Smooth muscle cell (in vitro differentiated cells): ENCODE measurements around the gene KHNYN. TPM values are rescaled to one million over a fixed set of nuclear protein-coding genes. Genes with fewer than 3 reads are reported as not detected.
A peak's percentile ranks its signal among the peaks of the same experiment; 100 is the strongest.

Experiments
- DNase-seq: peaks from one replicate; lab custom pipeline; 2025; ENCODE audit not compliant: unreplicated experiment; lab: John Stamatoyannopoulos, UW
- H2AFZ ChIP-seq: fragments of 200-600 bp; sonication (generic); 2 replicates; pipeline ENCODE4 v1.6.0; 2016; ENCODE audit warnings: antibody characterized with exemption, low read depth, mild to moderate bottlenecking
- H3F3A ChIP-seq: fragments of 200-600 bp; sonication (generic); 2 replicates; pipeline ENCODE4 v1.6.0; 2017; ENCODE audit warnings: antibody characterized with exemption, low read depth
- H3K27ac ChIP-seq: fragments of 200-600 bp; sonication (generic); 2 replicates; pipeline ENCODE4 v1.5.1; 2016; ENCODE audit warnings: low read depth, mild to moderate bottlenecking
- H3K27me3 ChIP-seq: fragments of 200-600 bp; sonication (generic); 2 replicates; pipeline ENCODE4 v1.6.1; 2016; ENCODE audit warnings: low read depth, mild to moderate bottlenecking
- H3K36me3 ChIP-seq: fragments of 200-600 bp; sonication (generic); 2 replicates; pipeline ENCODE4 v1.5.1; 2016; ENCODE audit warnings: low read depth
- H3K4me1 ChIP-seq: fragments of 200-600 bp; sonication (generic); 2 replicates; pipeline ENCODE4 v1.5.1; 2016; ENCODE audit warnings: low read depth
- H3K4me2 ChIP-seq: fragments of 200-600 bp; sonication (generic); 2 replicates; pipeline ENCODE4 v1.6.0; 2016; ENCODE audit warnings: mild to moderate bottlenecking
- H3K4me3 ChIP-seq: fragments of 200-600 bp; sonication (generic); 2 replicates; pipeline ENCODE4 v1.5.1; 2016; ENCODE audit warnings: mild to moderate bottlenecking
- H3K79me2 ChIP-seq: fragments of 200-600 bp; sonication (generic); 2 replicates; pipeline ENCODE4 v1.6.0; 2016; ENCODE audit warnings: low read depth, mild to moderate bottlenecking
- H3K9ac ChIP-seq: fragments of 200-600 bp; sonication (generic); 2 replicates; pipeline ENCODE4 v1.6.0; 2016; ENCODE audit warnings: low read depth
- H3K9me3 ChIP-seq: fragments of 200-600 bp; sonication (generic); replicated peaks from 2 replicates; pipeline ENCODE4 v1.5.1; 2016; ENCODE audit warnings: low read depth
- H4K20me1 ChIP-seq: fragments of 200-600 bp; sonication (generic); 2 replicates; pipeline ENCODE4 v1.6.0; 2016; ENCODE audit warnings: low read depth
- WGBS: methylation state at CpG from one replicate; pipeline ENCODE4 v1.1.7; 2016; ENCODE audit warnings: low lambda C conversion rate; 5-methylcytosine and 5-hydroxymethylcytosine counted together
- polyA plus RNA-seq: library from polyadenylated mRNA; unstranded; fragments of >200 nt; fragmentation: Nextera tagmentation; extraction: Ambion mirVana; gene quantifications from 2 replicates; pipeline ENCODE4 v1.2.1, GENCODE V29; 2016
- total RNA-seq: library from RNA; depleted of rRNA; stranded (reverse); fragments of >200 nt; gene quantifications from 2 replicates; pipeline ENCODE4 v1.2.3, GENCODE V29; 2014
- TF ChIP-seq, protein P1 (sequence below): fragments of 200-600 bp; sonication (generic); IDR thresholded peaks from 2 replicates; pipeline ENCODE4 v1.5.1; 2017; ENCODE audit warnings: borderline replicate concordance, mild to moderate bottlenecking, antibody characterized with exemption; ENCODE audit not compliant: insufficient read depth, poor library complexity, severe bottlenecking

KHNYN gene
- total and polyA plus RNA-seq, 2 experiments from 2014 or later, result 28.2 to 43.1 TPM

- H3K36me3 ChIP-seq, result no peaks in the 10 kb centered on the region
- peak overlapping the region; percentile 34 for H3K4me3 ChIP-seq
- H3F3A ChIP-seq, result peaks cover 19% of the 10 kb centered on the region
- TF ChIP-seq, protein P1, sequence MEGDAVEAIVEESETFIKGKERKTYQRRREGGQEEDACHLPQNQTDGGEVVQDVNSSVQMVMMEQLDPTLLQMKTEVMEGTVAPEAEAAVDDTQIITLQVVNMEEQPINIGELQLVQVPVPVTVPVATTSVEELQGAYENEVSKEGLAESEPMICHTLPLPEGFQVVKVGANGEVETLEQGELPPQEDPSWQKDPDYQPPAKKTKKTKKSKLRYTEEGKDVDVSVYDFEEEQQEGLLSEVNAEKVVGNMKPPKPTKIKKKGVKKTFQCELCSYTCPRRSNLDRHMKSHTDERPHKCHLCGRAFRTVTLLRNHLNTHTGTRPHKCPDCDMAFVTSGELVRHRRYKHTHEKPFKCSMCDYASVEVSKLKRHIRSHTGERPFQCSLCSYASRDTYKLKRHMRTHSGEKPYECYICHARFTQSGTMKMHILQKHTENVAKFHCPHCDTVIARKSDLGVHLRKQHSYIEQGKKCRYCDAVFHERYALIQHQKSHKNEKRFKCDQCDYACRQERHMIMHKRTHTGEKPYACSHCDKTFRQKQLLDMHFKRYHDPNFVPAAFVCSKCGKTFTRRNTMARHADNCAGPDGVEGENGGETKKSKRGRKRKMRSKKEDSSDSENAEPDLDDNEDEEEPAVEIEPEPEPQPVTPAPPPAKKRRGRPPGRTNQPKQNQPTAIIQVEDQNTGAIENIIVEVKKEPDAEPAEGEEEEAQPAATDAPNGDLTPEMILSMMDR, result no peak
- H3K9me3 ChIP-seq, result no peaks in the 10 kb centered on the region
- 64% methylated on average over 8 of the region's 8 CpGs for WGBS
- peak overlapping the region; percentile 92 for H3K27ac ChIP-seq
- H3K9ac ChIP-seq, result peak overlapping the region; percentile 76
- peaks cover 10% of the 10 kb centered on the region for H3K4me1 ChIP-seq
- H4K20me1 ChIP-seq, result no peaks in the 10 kb centered on the region
- H2AFZ ChIP-seq, result peak overlapping the region; percentile 74
- no peaks in the 10 kb centered on the region for H3K27me3 ChIP-seq
- no peaks in the 10 kb centered on the region for H3K79me2 ChIP-seq
- H3K4me2 ChIP-seq, result peak overlapping the region; percentile 77
- no peak for DNase-seq
Measured at GRCh38 chr14:24392325-24393091, 37.2 kb upstream of the KHNYN start.

DNA sequence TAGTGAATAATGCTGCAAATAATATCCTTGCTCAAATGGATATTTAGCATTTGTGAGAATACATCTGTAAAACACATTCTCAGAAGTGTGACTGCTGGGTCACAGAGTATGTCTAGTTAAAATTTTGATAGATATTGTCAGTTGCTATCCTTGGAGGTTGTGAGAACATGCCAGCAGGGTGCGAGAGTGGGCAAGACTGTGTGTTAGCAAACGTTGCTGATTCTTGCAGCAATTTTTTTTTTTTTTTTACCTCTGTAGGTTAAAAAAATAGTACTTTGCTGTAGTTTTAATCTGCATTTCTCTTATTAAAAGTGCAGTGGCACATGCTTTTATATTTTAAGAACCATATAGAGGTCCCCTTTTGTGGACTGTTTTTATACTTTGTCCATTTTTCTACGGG lies 35.5 kb upstream of the KHNYN start:
- Histone ChIP-seq H3K79me2 (peaks cover 5% of the 10 kb centered on the region), H3K27ac (no peak overlapping the region), H3K4me2 (no peak overlapping the region), H3K36me3 (no peaks in the 10 kb centered on the region), H3K9me3 (no peaks in the 10 kb centered on the region), H3K9ac (no peak overlapping the region), H3K4me3 (no peak overlapping the region), H2AFZ (no peak overlapping the region), H4K20me1 (no peaks in the 10 kb centered on the region), H3K4me1 (peaks cover 16% of the 10 kb centered on the region), H3K27me3 (no peaks in the 10 kb centered on the region), H3F3A (peaks cover 10% of the 10 kb centered on the region)
- DNase-seq, result no peak
- WGBS, result 60% methylated on average over 3 of the region's 3 CpGs
- TF ChIP-seq, protein P1, result no peak

- no peak for DNase-seq
- 65% methylated on average over 8 of the region's 8 CpGs for WGBS
- Histone ChIP-seq H3K4me2 (peak overlapping the region; percentile 13), H3K27me3 (no peaks in the 10 kb centered on the region), H3K4me1 (peaks cover 28% of the 10 kb centered on the region), H3K27ac (peak overlapping the region; percentile 71), H3K9ac (no peak overlapping the region), H3K9me3 (no peaks in the 10 kb centered on the region), H3K36me3 (no peaks in the 10 kb centered on the region), H4K20me1 (no peaks in the 10 kb centered on the region), H3K4me3 (no peak overlapping the region), H3K79me2 (peaks cover 21% of the 10 kb centered on the region), H2AFZ (peak overlapping the region; percentile 62), H3F3A (peaks cover 6% of the 10 kb centered on the region)
- TF ChIP-seq, protein P1, result no peak
Measured at GRCh38 chr14:24395609-24396582, 33.9 kb upstream of the KHNYN start.
